Measurements from ENCODE around the gene TIAM2.

Gene TIAM2

GRCh38 chr6:155126727-155127439 lies 131.8 kb downstream of the TIAM2 start:
- no peak overlapping the region for H3K4me3 ChIP-seq (ENCODE audit: low read depth, low read length, poor library complexity, severe bottlenecking)
- H3K4me2 ChIP-seq (ENCODE audit: low read length) = no peak overlapping the region
- H3K9me3 ChIP-seq (ENCODE audit: low read length) = no peaks in the 10 kb centered on the region
- H3K36me3 ChIP-seq (ENCODE audit: insufficient read depth, low read length) = no peaks in the 10 kb centered on the region
- 0 out of 2 replicates have a peak, but pooled peaks cover 3% of the 10 kb centered on the region for H3K27me3 ChIP-seq (ENCODE audit: insufficient read depth, low read length)
- no peak overlapping the region for H3K27ac ChIP-seq (ENCODE audit: low read depth, low read length, poor library complexity, severe bottlenecking)
- no peaks in the 10 kb centered on the region for H4K20me1 ChIP-seq (ENCODE audit: insufficient read depth, low read length)
- no peaks in the 10 kb centered on the region for H3F3A ChIP-seq (ENCODE audit: insufficient read depth, low read length)
- no peak overlapping the region for H2AFZ ChIP-seq (ENCODE audit: low read length)
- no peaks in the 10 kb centered on the region for H3K9me2 ChIP-seq (ENCODE audit: low read depth, low read length)
- no peak overlapping the region for H3K9ac ChIP-seq (ENCODE audit: low read length)
- TF ChIP-seq EZH2 (IDR thresholded peaks at IDR 0.05; ENCODE audit: borderline replicate concordance, low read length) = no peak
- no peak for TF ChIP-seq CTCF (IDR thresholded peaks at IDR 0.05; ENCODE audit: low read length)
- H3K4me1 ChIP-seq (ENCODE audit: insufficient read depth, low read length, severe bottlenecking) = no peaks in the 10 kb centered on the region
- no peaks in the 10 kb centered on the region for H3K79me2 ChIP-seq (ENCODE audit: insufficient read depth, low read length)

GRCh38 chr6:155128977-155129376 lies 133.9 kb downstream of the TIAM2 start:
- Histone ChIP-seq H3K27ac (ENCODE audit: low read depth, low read length, poor library complexity, severe bottlenecking) (no peak overlapping the region), H3K9me2 (ENCODE audit: low read depth, low read length) (no peaks in the 10 kb centered on the region), H4K20me1 (ENCODE audit: insufficient read depth, low read length) (no peaks in the 10 kb centered on the region), H3K27me3 (ENCODE audit: insufficient read depth, low read length) (0 out of 2 replicates have a peak, but pooled peaks cover 3% of the 10 kb centered on the region), H2AFZ (ENCODE audit: low read length) (no peak overlapping the region), H3K9me3 (ENCODE audit: low read length) (no peaks in the 10 kb centered on the region), H3K79me2 (ENCODE audit: insufficient read depth, low read length) (no peaks in the 10 kb centered on the region), H3K36me3 (ENCODE audit: insufficient read depth, low read length) (no peaks in the 10 kb centered on the region), H3K9ac (ENCODE audit: low read length) (no peak overlapping the region), H3K4me2 (ENCODE audit: low read length) (no peak overlapping the region), H3K4me3 (ENCODE audit: low read depth, low read length, poor library complexity, severe bottlenecking) (no peak overlapping the region), H3K4me1 (ENCODE audit: insufficient read depth, low read length, severe bottlenecking) (no peaks in the 10 kb centered on the region), H3F3A (ENCODE audit: insufficient read depth, low read length) (no peaks in the 10 kb centered on the region)
- TF ChIP-seq CTCF (IDR thresholded peaks at IDR 0.05; ENCODE audit: low read length) (no peak), EZH2 (IDR thresholded peaks at IDR 0.05; ENCODE audit: borderline replicate concordance, low read length) (no peak)

DNA sequence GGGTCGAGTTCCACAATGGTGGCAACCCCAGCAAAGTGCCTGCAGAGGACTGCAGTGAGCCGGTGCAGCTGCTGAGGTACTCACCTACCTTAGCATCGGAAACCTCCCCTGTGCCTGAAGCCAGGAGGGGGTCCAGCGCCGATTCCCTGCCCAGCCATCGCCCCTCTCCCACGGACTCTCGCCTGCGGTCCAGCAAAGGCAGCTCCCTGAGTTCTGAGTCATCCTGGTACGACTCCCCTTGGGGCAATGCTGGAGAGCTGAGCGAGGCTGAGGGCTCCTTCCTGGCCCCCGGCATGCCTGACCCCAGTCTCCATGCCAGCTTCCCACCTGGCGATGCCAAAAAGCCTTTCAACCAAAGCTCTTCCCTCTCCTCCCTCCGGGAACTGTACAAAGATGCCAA lies 134.6 kb downstream of the TIAM2 start:
- no peak overlapping the region for H3K4me3 ChIP-seq (ENCODE audit: low read depth, low read length, poor library complexity, severe bottlenecking)
- H3K4me2 ChIP-seq (ENCODE audit: low read length) = no peak overlapping the region
- H2AFZ ChIP-seq (ENCODE audit: low read length) = no peak overlapping the region
- TF ChIP-seq CTCF (IDR thresholded peaks at IDR 0.05; ENCODE audit: low read length) (no peak), EZH2 (IDR thresholded peaks at IDR 0.05; ENCODE audit: borderline replicate concordance, low read length) (no peak)
- no peak overlapping the region for H3K9ac ChIP-seq (ENCODE audit: low read length)
- no peaks in the 10 kb centered on the region for H3K9me2 ChIP-seq (ENCODE audit: low read depth, low read length)
- H3K36me3 ChIP-seq (ENCODE audit: insufficient read depth, low read length) = no peaks in the 10 kb centered on the region
- no peaks in the 10 kb centered on the region for H3K9me3 ChIP-seq (ENCODE audit: low read length)
- no peak overlapping the region for H3K27ac ChIP-seq (ENCODE audit: low read depth, low read length, poor library complexity, severe bottlenecking)
- no peaks in the 10 kb centered on the region for H3K4me1 ChIP-seq (ENCODE audit: insufficient read depth, low read length, severe bottlenecking)
- H3K27me3 ChIP-seq (ENCODE audit: insufficient read depth, low read length) = 0 out of 2 replicates have a peak, but pooled peaks cover 3% of the 10 kb centered on the region
- H3K79me2 ChIP-seq (ENCODE audit: insufficient read depth, low read length) = no peaks in the 10 kb centered on the region
- H4K20me1 ChIP-seq (ENCODE audit: insufficient read depth, low read length) = no peaks in the 10 kb centered on the region
- H3F3A ChIP-seq (ENCODE audit: insufficient read depth, low read length) = no peaks in the 10 kb centered on the region

Data from OCI-LY1 (cell line).